ENCODE data around the gene ACBD5. TPM values are rescaled to one million over a fixed set of nuclear protein-coding genes. Genes with fewer than 3 reads are reported as not detected.
"Not testable (repeated sequence)": the region's sequence is repeated elsewhere in the genome, so short reads cannot be mapped to it uniquely, and the experiment has no call there.

ACBD5 gene, protein sequence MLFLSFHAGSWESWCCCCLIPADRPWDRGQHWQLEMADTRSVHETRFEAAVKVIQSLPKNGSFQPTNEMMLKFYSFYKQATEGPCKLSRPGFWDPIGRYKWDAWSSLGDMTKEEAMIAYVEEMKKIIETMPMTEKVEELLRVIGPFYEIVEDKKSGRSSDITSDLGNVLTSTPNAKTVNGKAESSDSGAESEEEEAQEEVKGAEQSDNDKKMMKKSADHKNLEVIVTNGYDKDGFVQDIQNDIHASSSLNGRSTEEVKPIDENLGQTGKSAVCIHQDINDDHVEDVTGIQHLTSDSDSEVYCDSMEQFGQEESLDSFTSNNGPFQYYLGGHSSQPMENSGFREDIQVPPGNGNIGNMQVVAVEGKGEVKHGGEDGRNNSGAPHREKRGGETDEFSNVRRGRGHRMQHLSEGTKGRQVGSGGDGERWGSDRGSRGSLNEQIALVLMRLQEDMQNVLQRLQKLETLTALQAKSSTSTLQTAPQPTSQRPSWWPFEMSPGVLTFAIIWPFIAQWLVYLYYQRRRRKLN
- polyA plus RNA-seq (ENCODE audit: insufficient read length in 3 of 3), result 10 to 100 TPM; 39.6 to 43.6 (median 41.4) TPM

DNA sequence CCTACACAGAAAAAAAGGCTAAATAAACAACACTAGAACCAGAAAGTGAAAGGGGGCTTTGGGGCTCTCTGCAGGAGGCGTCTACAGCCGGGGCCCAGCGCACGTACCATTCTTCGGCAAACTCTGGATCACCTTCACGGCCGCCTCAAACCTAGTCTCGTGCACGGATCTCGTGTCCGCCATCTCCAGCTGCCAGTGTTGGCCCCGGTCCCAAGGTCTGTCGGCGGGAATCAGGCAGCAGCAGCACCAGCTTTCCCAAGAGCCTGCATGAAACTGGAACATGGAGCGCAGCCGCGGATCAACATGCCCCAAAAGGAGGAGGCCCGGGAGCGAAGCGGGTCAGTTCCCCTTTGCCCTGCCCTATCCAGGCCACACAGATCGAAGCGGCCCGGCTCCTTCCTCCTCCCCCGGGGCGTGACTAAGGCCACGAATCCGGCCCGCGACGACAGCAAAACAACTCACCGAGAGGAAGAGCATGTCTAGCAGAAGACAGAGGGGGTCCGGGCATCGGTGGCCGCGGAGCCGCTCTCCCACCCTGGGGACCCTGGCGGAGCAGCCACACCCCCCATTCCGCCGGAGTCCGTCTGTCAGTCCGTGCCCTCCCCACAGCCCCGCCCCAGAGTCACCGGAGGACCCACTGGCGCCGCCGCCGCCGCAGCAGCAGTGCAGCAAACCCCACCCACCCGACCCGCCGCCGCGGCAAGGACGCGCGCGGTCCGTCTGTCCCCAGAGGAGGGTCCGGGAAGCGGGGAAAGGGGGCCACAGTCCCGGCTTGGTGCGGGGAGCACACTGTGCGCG is at the start of gene ACBD5:
Gene ACBD5 (minus strand): TSS at position 586 of the 798 bp plus-strand sequence. CDS start 109 bp downstream, at position 477.
- DNase-seq (ENCODE audit: low read depth in 3 of 3, low spot score in 2 of 3), result peak in 1 of 3 donors; percentile 44

DNA sequence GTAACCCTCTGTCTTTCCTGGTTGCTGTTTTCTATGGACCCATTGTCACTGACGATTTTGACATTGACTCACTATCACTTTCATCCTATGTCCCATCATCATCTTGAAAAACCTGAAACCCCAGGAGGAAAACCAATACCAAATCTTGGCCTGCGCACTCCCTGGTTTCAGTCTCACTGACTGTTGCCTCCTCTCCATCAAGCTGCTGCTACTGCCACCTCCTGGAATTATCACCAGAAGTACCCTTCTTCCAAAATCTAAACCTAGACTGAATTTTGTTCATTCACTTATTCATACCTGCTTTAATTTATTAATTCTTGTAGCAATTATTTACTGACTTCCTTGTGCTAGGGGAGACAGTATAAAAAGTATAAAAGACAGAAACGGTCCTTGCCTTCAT is 44.5 kb upstream of the ACBD5 start:
- no peak for DNase-seq (ENCODE audit: low read depth in 3 of 3, low spot score in 2 of 3)

DNA sequence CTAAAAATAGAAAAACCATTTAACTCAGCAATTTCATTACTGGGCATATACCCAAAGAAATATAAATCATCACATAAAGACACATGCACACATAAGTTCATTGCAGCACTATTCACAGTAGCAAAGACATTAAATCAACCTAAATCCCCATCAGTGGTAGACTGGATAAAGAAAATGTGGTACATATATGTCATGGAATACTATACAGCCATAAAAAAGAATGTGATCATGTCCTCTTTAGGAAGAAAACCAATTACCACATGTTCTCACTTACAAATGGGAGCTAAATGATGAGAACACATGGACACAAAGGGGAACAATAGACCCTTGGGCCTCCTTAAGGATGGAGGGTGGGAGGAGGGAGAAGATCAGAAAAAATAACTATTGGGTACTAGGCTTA is 36.0 kb upstream of the ACBD5 start:
- DNase-seq (ENCODE audit: low read depth in 3 of 3, low spot score in 2 of 3), result no peak

DNA sequence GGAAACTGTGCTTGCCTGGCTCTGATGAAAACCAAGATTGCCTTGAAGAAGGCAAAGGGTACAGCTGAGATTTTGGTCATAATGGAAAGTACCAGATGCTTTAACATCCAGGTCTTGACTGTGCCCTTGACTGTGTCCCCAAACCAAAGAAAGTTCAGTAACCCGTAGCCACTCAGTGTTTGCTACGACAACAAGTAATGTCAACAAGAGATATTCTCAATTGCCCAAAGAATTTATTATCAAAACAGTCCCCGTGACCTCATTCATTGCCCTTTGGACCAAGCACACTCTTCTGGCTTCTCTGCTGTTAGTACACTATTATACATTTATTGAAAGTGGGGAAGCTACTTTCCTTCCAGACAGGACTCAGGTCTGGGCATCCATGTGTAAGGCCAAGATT is 25.4 kb upstream of the ACBD5 start:
- not testable (repeated sequence) for DNase-seq (ENCODE audit: low read depth in 3 of 3, low spot score in 2 of 3)

DNA sequence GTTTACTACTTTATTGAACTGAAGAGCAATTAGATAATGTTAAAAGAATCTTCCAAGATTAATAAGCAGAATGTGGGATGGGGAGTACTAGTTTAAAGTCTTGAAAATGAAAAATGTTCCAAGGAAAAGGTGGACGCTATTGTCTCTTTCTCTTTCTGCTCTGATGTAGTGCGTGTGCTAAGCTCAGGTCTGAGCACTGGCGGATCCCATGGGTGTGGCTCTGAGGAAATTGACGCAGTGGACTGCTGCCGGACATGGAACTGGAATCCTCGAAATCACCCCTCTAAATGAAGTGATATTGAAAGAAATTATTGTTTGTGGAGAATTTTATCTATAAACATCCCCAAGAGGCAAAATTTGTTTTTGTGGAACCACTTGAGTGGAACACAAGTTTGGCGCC is 22.2 kb upstream of the ACBD5 start:
- not testable (repeated sequence) for DNase-seq (ENCODE audit: low read depth in 3 of 3, low spot score in 2 of 3)

DNA sequence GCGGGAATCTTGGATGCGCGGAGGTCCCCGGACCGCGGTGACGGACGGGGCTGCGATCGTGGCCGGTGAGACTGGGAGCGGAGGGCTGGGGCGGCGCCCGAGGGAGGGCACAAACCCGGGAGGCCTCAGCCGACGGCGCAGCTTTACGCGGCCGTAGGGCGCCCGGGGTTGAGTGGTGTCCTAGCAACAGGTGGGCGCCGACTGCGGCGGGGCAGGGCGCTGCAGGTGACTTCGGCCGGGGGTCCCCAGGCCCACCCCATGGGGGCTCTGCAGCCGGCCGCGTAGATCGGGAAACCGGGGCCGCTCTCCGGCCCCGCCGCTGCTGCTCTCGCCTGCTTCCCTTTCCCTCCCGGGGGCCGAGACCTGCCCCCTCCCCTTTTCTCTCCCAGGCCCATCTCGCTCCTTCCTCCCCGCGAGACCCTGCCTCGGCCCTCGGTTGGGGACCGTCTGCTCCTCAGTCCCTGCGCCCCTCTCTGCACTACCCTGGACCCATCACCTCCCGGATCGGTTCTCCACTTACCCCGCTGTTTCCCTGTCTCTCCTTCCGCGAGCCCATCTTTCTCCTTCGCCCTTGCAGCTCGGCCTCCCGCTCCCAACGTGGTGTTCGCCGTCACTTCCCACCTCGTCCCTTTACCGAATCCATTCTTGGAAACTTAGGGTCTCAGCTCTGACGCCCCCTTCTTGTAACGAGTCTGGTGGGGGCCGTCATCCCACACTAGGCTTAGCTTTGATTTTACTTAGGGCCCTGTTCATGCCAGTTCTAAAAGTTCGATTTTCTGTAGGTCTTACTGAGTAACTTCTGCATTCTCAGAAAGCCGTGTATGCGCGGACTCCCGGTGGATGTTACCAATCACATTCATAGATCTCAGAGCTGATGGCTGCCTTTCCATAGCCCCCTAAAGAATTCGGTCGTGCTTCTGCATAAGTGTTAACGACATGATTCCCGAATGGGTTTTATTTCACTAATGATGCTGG is 18.5 kb upstream of the ACBD5 start:
- DNase-seq (ENCODE audit: low read depth in 3 of 3, low spot score in 2 of 3), result no peak

DNA sequence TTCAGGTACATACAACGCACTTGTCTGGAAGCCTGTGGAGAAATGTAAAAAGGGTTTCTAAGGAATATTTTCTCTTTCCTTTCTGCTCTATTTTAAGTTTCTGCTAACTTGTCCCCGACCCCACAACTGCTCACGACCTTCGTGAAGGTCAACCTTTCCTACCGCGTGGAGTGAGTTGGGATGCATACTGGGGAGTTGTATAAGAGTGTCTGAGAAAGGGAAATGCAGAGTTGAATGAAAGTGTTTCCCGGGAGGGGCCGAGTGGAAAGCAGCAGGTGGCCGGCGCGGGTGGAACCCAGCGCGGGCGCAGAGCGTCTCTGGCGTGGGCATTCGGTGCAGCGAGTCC is 17.9 kb upstream of the ACBD5 start:
- DNase-seq (ENCODE audit: low read depth in 3 of 3, low spot score in 2 of 3), result no peak

DNA sequence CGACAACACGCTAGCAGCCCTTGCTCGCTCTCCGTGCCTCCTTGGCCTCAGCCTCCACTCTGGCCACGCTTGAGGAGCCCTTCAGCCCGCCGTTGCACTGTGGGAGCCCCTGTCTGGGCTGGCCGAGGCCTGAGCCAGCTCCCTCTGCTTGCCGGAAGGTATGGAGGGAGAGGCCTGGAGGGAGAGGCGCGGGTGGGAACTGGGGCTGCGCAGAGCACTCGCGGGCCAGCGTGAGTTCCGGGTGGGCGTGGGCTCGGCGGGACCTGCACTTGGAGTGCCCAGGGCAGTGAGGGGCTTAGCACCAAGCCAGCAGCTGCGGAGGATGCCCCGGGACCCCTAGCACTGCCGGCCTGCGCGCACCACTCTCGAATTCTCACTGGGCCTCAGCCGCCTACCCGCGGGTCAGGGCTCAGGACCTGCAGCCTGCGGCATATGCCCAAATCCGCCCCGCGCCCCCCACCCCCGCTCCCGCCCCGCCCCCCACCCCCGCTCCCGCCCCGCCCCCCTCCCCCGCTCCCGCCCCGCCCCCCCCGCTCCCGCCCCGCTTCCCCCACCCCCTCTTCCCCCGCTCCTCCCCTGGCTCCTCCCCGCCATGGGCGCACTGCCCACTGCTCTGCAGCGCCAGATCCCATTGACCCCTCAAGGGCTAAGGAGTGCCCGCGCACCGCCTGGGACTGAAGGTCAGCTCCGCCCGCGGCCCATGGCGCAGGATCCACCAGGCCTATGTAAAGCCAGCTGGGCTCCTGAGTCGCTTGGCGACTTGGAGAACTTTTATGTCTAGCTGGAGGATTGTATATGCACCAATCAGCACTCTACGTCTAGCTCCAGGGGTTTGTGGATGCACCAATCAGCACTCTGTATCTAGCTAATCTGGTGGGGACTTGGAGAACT is 15.9 kb upstream of the ACBD5 start:
- DNase-seq (ENCODE audit: low read depth in 3 of 3, low spot score in 2 of 3), result no peak

DNA sequence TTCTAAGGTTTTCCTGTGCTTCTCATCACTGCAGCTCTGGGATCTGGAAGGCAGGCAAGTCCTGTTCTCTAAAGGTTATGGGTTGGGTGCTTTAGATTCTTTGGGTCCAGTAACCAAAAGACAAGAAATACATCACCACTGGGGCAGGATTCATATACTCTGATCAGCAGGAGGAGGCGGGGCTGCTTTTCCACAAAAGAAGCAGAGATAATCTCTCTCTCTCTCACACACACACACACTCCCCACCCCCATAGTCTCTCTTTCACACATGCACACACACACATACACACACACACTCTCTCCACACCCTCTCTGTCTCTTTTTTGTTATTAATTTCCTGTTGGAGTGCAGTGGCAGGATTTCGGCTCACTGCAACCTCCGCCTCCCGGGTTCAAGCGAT is 13.0 kb upstream of the ACBD5 start:
- DNase-seq (ENCODE audit: low read depth in 3 of 3, low spot score in 2 of 3), result no peak

DNA sequence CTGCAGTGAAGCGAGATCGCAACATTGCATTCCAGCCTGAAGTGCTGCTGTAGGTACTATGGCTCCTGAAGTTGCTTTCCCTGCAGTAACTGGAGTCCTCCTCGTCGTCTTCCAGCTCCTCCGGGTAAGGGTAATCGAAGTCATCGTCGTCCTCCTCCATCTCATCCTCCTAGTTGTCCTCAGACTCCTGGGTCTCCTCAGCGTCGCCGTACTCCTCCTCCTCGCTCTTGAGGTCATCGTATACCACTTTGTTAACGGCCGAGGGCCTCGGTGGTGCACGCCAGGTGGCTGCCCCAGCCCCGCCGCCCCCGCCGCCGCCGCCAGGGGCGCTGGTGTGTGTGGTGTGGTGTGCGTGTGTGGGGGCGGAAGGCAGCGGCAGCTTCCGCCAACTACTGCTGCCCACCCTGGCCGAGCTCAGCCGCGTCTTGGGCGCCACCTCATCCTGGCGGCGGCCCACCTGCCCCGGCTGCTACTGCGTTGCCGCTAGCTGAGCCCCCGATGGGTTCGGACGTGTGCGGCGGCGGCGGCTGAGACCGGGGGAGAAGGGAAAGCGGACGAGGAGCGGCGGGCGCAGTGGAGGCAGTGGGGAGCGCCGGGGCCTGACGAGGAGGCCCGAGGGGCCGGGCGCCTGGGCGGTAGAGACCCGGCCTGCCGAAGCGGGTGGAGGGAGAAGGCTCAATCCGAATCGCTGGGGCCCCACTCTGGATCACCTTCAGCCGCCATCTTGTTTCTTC is 11.8 kb upstream of the ACBD5 start:
- peak in 1 of 3 donors; percentile 55 for DNase-seq (ENCODE audit: low read depth in 3 of 3, low spot score in 2 of 3)

DNA sequence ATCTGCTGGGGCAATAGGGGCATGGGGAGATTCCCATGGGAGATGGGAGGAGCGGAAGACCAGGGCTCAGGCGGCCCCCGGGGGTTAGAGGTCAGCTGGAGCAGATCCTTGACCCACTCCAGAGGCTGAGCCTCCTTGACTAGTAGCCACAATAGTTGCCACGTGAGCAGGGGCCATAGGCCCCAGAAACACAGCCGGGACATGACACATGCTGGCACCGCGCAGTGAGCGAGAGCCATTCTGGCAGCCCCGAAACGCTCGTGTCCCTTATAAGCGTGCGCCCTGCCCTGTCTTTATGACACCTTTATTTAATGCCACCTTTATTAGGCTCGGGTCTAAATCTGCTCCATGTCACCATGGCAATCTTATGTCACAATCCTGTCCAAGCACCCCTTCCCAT is 11.0 kb upstream of the ACBD5 start:
- no peak for DNase-seq (ENCODE audit: low read depth in 3 of 3, low spot score in 2 of 3)

DNA sequence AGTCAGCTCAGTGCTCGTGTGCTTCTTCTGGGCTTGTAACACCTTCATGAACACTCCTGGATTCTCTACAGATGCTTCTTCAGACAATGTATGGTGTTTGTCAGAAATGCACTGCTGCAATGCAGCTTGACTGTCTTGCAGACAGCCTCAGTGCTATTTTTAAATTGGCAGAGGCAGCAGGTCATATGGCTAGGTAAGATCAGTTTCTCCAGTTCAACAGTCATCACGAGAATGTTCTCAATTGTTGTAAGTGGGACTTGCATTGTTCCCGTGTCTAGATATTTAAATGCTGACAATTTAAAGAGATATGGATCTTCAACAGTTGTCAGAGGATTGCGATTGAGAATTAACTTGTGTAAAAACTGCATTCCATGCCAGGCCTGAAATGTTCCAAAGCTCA is 7.6 kb upstream of the ACBD5 start:
- DNase-seq (ENCODE audit: low read depth in 3 of 3, low spot score in 2 of 3), result no peak

DNA sequence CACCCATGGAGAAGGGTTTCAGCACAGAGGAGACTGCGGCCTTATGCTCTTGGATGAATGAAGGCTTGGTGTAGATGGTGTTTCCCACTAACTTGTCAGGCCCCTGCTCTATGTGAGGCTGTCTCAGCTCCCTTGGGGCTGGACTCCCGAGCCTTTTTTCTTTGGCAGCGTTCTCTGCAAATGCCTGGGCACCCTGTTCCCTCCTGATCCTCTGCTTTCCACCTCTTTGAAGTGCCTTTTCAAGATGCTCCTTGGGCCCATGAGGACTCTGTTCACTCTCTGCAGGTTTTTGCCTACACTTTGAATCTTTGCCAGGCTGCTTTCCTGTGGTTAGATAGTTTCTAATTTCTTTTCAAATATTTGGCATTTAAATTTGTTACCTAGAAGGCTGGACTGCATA is 6.8 kb upstream of the ACBD5 start:
- DNase-seq (ENCODE audit: low read depth in 3 of 3, low spot score in 2 of 3), result no peak

DNA sequence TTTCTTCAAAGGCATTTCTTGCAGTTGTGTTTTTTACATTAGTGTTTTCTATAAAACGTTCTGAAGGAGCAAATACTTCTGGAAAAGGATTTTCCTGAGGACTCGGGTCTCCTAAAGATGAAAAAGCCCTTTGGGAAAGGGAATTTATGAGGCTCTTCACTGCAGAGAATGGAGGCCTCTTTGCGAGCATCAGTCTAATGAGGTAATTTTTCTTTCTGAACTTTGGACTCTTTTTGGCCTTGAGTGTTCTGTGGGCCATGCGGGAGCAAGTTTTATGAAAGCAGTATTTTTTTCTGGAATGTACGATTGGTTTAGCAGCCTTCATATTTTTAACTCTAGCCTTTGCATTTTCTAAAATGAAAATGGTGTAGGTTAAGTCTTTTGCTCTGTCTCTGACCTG is 6.4 kb upstream of the ACBD5 start:
- no peak for DNase-seq (ENCODE audit: low read depth in 3 of 3, low spot score in 2 of 3)

DNA sequence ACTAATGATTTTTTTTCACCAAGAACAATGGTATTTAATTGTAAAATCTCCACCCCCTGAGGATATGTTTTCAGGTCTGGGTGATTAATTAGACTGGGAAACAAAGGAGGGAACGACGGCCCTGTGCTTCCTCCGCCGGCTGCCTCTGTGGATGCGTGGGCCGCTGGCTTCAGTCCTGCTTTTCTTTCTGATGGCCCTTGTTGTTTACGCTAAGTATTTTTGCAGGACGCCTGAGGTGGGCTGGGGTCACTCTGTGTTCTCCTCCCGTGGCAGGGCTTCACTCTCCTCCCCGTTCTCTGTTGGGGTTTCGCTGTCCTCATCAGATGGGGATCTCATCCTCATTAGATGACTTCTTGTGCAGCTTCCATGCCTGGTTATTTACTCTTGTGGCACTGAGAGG is 5.2 kb upstream of the ACBD5 start:
- no peak for DNase-seq (ENCODE audit: low read depth in 3 of 3, low spot score in 2 of 3)

DNA sequence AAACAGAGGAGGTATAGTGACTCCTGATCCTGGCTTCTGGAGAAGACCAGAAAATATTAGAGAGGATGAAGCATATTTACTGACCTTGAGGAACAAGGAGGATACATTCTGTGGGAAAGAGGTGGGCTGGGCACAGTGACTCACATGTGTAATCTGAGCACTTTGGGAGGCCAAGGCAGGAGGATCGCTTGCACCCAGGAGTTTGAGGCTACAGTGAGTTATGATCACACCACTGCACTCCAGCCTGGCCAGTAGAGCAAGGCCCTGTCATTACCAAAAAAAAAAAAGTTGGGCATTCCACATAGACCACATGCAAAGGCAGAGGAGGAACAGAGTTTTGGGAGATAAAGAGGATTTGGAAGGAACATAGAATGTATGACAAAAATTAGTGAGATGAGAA is 4.4 kb upstream of the ACBD5 start:
- no peak for DNase-seq (ENCODE audit: low read depth in 3 of 3, low spot score in 2 of 3)

DNA sequence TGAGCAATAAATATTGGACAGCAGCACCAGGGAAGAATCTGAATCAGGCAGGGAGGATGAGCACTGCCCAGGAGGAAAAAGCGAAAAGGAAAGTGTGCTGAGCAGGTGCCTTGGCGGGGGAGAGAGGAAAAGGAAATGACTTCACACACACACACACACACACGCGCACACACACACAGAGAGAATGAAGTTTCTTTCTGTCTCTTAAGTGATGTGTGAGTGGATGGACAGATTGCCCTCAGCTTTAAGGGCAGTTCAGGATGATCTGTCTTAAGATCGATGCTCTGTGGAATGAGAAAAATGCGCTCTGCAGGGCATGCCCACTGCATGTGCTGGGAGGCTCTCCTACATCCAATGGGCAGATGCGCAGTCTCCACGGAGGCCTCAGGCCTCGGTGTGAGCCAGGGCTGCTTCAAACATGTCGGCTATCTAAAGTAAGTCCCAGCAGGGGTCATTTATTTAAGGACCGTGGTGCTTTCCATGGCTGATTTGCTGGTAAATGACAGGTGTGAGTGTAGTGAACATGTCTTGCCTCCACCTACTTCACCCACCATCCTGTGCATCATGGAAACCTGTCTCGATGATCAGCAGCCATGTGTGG is 2.5 kb upstream of the ACBD5 start:
- DNase-seq (ENCODE audit: low read depth in 3 of 3, low spot score in 2 of 3), result peak in 1 of 3 donors; percentile 61

DNA sequence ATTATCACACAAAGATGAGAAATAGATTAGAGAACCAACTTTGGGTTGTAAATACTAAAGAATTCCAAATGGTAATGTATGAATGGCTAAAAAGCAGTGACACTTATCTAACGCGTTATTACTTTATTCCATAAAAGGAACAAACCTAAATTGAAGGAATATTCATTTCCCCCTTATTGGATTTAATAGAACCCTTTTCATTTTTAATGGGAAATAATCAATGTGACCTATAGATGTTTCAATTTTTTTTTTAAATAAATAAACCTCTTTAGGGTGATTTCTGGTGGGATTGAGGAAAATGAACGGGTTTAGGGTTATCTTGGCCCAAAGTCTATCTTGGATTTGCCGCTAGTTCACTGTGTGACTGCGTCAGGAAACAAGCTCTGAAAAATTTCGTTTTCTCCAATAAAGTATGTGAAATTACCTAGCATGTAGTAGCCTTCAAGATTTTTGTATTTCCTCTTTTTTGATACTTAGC is 1.9 kb upstream of the ACBD5 start:
- no peak for DNase-seq (ENCODE audit: low read depth in 3 of 3, low spot score in 2 of 3)

Data from right renal cortex interstitium (tissue), 3 donors.